Karpas-422 (cell line): Measurements from ENCODE around the gene ZBTB17. TPM values are rescaled to one million over a fixed set of nuclear protein-coding genes. Genes with fewer than 3 reads are reported as not detected.

Experiments
- DNase-seq: peaks from one replicate; pipeline ENCODE4 v3.0.0-alpha.2; 2015
- H2AFZ ChIP-seq: fragments of 200-600 bp; sonication (generic); 2 replicates; pipeline ENCODE4 v1.6.1; 2014; ENCODE audit warnings: antibody characterized with exemption, low read length, mixed read lengths
- H3K27ac ChIP-seq: fragments of 200-600 bp; sonication (generic); 2 replicates; pipeline ENCODE4 v1.5.1; 2014; ENCODE audit warnings: mild to moderate bottlenecking, low read length, moderate library complexity
- H3K27me3 ChIP-seq: fragments of 200-600 bp; sonication (generic); 2 replicates; pipeline ENCODE4 v1.6.1; 2014; ENCODE audit warnings: low read length, mixed read lengths
- H3K36me3 ChIP-seq: fragments of 200-600 bp; sonication (generic); 2 replicates; pipeline ENCODE4 v1.6.1; 2014; ENCODE audit warnings: low read length, mixed read lengths; ENCODE audit not compliant: insufficient read depth
- H3K4me1 ChIP-seq: fragments of 200-600 bp; sonication (generic); 2 replicates; pipeline ENCODE4 v1.6.1; 2014; ENCODE audit warnings: mild to moderate bottlenecking, low read length, mixed read lengths
- H3K4me2 ChIP-seq: fragments of 200-600 bp; sonication (generic); 2 replicates; pipeline ENCODE4 v1.6.1; 2014; ENCODE audit warnings: low read length, low read depth, mild to moderate bottlenecking; ENCODE audit not compliant: poor library complexity, severe bottlenecking
- H3K4me3 ChIP-seq: fragments of 200-600 bp; sonication (generic); 2 replicates; pipeline ENCODE4 v1.5.1; 2014; ENCODE audit warnings: mild to moderate bottlenecking, antibody characterized with exemption, low read length, mixed read lengths
- H3K79me2 ChIP-seq: fragments of 200-600 bp; sonication (generic); 2 replicates; pipeline ENCODE4 v1.6.1; 2014; ENCODE audit warnings: mild to moderate bottlenecking, low read length, mixed read lengths
- H3K9ac ChIP-seq: fragments of 200-600 bp; sonication (generic); 2 replicates; pipeline ENCODE4 v1.6.0; 2014; ENCODE audit warnings: low read length
- H3K9me2 ChIP-seq: fragments of 200-600 bp; sonication (generic), shearing (Covaris generic); replicated peaks from 2 replicates; pipeline ENCODE4 v1.6.0; 2014; ENCODE audit warnings: mild to moderate bottlenecking, low read length, moderate library complexity; ENCODE audit not compliant: insufficient read depth
- H3K9me3 ChIP-seq: fragments of 300-700, 200-600 bp; sonication (generic); 2 replicates; pipeline ENCODE4 v1.6.1; 2014; ENCODE audit warnings: low read length, mixed read lengths
- H4K20me1 ChIP-seq: fragments of 200-600 bp; sonication (generic); 2 replicates; pipeline ENCODE4 v1.6.1; 2014; ENCODE audit warnings: mild to moderate bottlenecking, antibody characterized with exemption, low read length, low read depth; ENCODE audit not compliant: insufficient read depth
- total RNA-seq: library from RNA; depleted of rRNA; stranded (reverse); fragments of >200 nt; shearing (Covaris generic); gene quantifications from 2 replicates; pipeline ENCODE4 v1.2.3, GENCODE V29; 2014; ENCODE audit warnings: low replicate concordance

Gene ZBTB17
- total RNA-seq, 1 experiment from 2014 or later: 25.9 TPM

DNA sequence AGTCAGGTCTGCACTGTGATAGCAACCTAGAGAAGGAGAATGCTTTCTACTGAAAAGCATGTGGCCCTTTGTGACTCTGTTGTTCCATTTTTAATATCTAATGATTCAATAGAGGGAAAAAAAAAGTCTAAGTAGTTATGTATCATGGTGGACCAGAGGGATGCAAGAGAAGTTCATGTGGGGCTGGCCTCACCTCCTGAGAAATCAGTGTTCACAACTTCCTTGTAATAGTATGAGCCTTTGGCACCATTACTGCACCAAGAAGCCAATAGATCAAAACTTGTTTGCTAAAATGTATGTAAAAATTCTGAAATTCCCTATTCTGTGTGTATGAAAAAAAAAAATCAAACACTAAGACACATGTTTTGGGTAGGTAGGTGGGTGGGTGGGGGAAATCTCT is 5.0 kb downstream of the ZBTB17 start:
- Histone ChIP-seq H3K9me3 (no peaks in the 10 kb centered on the region), H3K4me1 (peaks cover 20% of the 10 kb centered on the region), H3K4me3 (no peak overlapping the region), H3K27me3 (no peaks in the 10 kb centered on the region), H3K4me2 (no peak overlapping the region), H4K20me1 (peaks cover 26% of the 10 kb centered on the region), H3K27ac (no peak overlapping the region), H3K79me2 (peaks cover 3% of the 10 kb centered on the region; the same call in 1 of the 2 replicates), H2AFZ (no peak overlapping the region), H3K9ac (no peak overlapping the region), H3K36me3 (peaks cover 11% of the 10 kb centered on the region), H3K9me2 (no peaks in the 10 kb centered on the region)
- no peak for DNase-seq

GRCh38 chr1:15969321-15969880 is 6.5 kb downstream of the ZBTB17 start:
- Histone ChIP-seq H3K4me3 (no peak overlapping the region), H2AFZ (no peak overlapping the region), H3K4me2 (no peak overlapping the region), H3K9ac (no peak overlapping the region), H3K27ac (no peak overlapping the region), H3K36me3 (peaks cover 11% of the 10 kb centered on the region), H3K9me2 (no peaks in the 10 kb centered on the region), H3K79me2 (peaks cover 3% of the 10 kb centered on the region; the same call in 1 of the 2 replicates), H3K27me3 (no peaks in the 10 kb centered on the region), H3K4me1 (peaks cover 26% of the 10 kb centered on the region), H3K9me3 (no peaks in the 10 kb centered on the region), H4K20me1 (peaks cover 25% of the 10 kb centered on the region)
- no peak for DNase-seq

DNA sequence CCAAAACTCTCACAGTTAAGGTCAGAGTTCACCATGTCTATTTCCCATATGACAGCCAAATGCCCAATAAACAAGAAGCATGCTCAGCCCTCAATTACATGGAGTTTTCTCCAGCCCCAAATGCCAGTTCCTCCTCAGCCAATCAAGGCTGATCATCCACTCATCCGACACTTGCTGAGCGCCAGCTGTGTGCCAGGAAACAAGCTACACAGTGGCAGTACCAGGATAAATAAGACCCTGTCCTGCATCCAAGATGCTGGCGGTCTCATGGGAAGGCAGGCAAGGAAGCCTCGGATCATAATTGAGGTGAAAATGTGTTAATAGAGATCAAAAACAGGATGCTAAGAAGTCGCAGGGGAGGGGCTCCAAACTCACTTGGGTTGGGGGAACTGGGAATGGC is 7.7 kb downstream of the ZBTB17 start:
- H3K4me1 ChIP-seq: peaks cover 34% of the 10 kb centered on the region
- no peak overlapping the region for H3K9ac ChIP-seq
- peaks cover 11% of the 10 kb centered on the region for H3K36me3 ChIP-seq
- no peak overlapping the region for H3K4me2 ChIP-seq
- no peaks in the 10 kb centered on the region for H3K9me2 ChIP-seq
- H2AFZ ChIP-seq: no peak overlapping the region
- no peaks in the 10 kb centered on the region for H3K27me3 ChIP-seq
- H4K20me1 ChIP-seq: peaks cover 24% of the 10 kb centered on the region
- no peak for DNase-seq
- no peaks in the 10 kb centered on the region for H3K9me3 ChIP-seq
- no peak overlapping the region for H3K4me3 ChIP-seq
- H3K79me2 ChIP-seq: peaks cover under 1% of the 10 kb centered on the region; the same call in 1 of the 2 replicates
- H3K27ac ChIP-seq: no peak overlapping the region

GRCh38 chr1:15966956-15967344 is 9.0 kb downstream of the ZBTB17 start:
- Histone ChIP-seq H3K4me1 (peaks cover 37% of the 10 kb centered on the region), H3K9me3 (no peaks in the 10 kb centered on the region), H3K9ac (no peak overlapping the region), H3K79me2 (peaks cover 5% of the 10 kb centered on the region), H2AFZ (no peak overlapping the region), H4K20me1 (peaks cover 29% of the 10 kb centered on the region), H3K36me3 (no peaks in the 10 kb centered on the region), H3K27me3 (no peaks in the 10 kb centered on the region), H3K4me2 (no peak overlapping the region), H3K4me3 (no peak overlapping the region), H3K9me2 (no peaks in the 10 kb centered on the region), H3K27ac (no peak overlapping the region)
- DNase-seq: no peak

DNA sequence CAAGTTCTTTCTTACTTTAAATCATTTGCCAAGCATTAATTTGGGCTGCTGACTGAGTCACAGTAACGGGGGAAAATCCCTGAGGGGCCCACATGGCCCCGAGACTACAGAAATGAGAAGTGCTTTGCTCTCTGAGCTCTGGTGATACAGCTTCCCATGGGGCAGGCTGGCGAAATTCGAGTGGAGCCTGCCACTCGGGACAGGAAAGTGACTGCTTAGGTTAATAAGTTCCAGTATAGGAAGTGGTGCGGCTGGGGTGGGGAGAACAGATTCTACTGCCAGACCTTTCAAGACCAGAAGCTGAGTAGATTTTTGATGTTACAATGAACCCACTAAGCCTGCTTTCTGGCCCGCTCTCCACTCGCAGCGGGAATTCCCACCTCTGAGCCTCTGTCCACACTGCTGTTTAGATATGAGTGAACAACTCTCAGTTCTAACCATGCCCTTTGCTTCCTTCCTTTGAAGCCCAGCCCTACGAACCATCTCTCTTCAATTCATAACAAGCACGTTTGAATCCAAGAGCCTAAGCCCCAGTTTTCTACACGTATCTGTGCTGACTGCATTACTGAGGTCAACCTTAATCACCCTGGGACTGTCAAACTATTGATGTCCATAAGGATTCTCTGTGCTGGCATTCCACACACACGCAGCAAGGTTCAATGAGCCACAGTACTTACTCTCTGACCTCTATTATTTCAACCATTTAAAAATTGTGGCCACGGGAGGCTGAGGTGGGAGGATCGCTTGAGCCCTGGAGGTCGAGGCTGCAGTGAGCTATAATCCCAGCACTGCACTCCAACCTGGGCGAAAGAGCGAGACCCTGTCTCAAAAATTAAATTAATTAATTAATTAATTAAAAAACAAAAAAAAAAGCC is 9.6 kb downstream of the ZBTB17 start:
- peak overlapping the region; percentile 62 for H3K4me2 ChIP-seq
- peaks cover 37% of the 10 kb centered on the region for H3K4me1 ChIP-seq
- peak; percentile 75 for DNase-seq
- peaks cover 33% of the 10 kb centered on the region for H4K20me1 ChIP-seq
- H2AFZ ChIP-seq: no peak overlapping the region
- H3K9ac ChIP-seq: peak overlapping the region; percentile 40
- H3K27ac ChIP-seq: peak overlapping the region; percentile 3; the same call in 1 of the 2 replicates
- H3K9me3 ChIP-seq: no peaks in the 10 kb centered on the region
- H3K36me3 ChIP-seq: no peaks in the 10 kb centered on the region
- H3K27me3 ChIP-seq: no peaks in the 10 kb centered on the region
- no peaks in the 10 kb centered on the region for H3K9me2 ChIP-seq
- H3K79me2 ChIP-seq: peaks cover 5% of the 10 kb centered on the region
- H3K4me3 ChIP-seq: peak overlapping the region; percentile 20

GRCh38 chr1:15965228-15965767 is 10.6 kb downstream of the ZBTB17 start:
- peak overlapping the region; percentile 62 for H3K4me2 ChIP-seq
- no peaks in the 10 kb centered on the region for H3K9me3 ChIP-seq
- peak overlapping the region; percentile 3; the same call in 1 of the 2 replicates for H3K27ac ChIP-seq
- peaks cover 5% of the 10 kb centered on the region for H3K79me2 ChIP-seq
- peaks cover 36% of the 10 kb centered on the region for H4K20me1 ChIP-seq
- H3K27me3 ChIP-seq: no peaks in the 10 kb centered on the region
- H2AFZ ChIP-seq: no peak overlapping the region
- H3K4me3 ChIP-seq: peak overlapping the region; percentile 20
- peak; percentile 56 for DNase-seq
- no peaks in the 10 kb centered on the region for H3K36me3 ChIP-seq
- peaks cover 37% of the 10 kb centered on the region for H3K4me1 ChIP-seq
- H3K9ac ChIP-seq: peak overlapping the region; percentile 40; the same call in 1 of the 2 replicates
- H3K9me2 ChIP-seq: no peaks in the 10 kb centered on the region

- peak; percentile 60 for DNase-seq
Observed at GRCh38 chr1:15963968-15964648, 11.8 kb downstream of the ZBTB17 start.

More at GRCh38 chr1:15963968-15964648, 11.8 kb downstream of the ZBTB17 start:
- Histone ChIP-seq H3K4me1 (peaks cover 37% of the 10 kb centered on the region), H3K9me2 (no peaks in the 10 kb centered on the region), H3K4me3 (peak overlapping the region; percentile 27; the same call in 1 of the 2 replicates), H3K79me2 (peaks cover 5% of the 10 kb centered on the region), H3K27ac (peak overlapping the region; percentile 42), H4K20me1 (peaks cover 39% of the 10 kb centered on the region), H2AFZ (no peak overlapping the region), H3K27me3 (no peaks in the 10 kb centered on the region), H3K9ac (no peak overlapping the region), H3K36me3 (no peaks in the 10 kb centered on the region), H3K9me3 (no peaks in the 10 kb centered on the region), H3K4me2 (peak overlapping the region; percentile 65)
